HG02763 (cell line): ENCODE data around the gene LRRC28.

Source experiments
- ATAC-seq: cut with Tn5 transposase; IDR thresholded peaks from one replicate; pipeline ENCODE4 v1.9.1; 2021; ENCODE audit warnings: mild to moderate bottlenecking, moderate library complexity; ENCODE audit not compliant: unreplicated experiment

The LRRC28 gene

DNA sequence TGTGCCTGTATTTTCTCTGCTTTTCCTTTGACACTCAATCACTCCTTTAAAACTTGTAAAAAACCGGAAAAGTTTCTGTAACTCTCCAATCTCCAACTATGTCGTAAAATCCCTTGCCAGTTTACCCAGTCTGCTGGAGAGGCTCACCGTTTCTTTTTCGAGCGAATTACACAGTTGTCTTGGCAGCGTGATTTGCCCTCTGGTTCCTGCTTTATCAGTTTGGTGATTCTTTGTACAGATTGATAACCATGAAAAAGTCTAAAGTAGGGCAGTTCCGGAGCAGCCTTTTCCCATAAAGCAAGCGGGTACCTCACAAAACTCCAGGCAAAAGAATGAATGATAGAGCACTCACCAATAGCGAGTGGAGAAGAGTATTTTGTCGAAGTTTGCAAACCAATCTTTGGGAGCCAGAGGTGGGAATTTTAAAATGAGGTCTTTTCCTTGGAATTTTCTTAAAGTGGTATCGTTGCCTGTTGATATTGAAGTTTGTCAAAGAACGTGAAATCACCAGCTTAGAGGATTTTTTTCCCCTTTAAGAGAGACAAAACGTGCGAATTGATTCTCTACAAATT is 1.9 kb upstream of the LRRC28 start, which contains the start of gene TTC23:
Gene TTC23 (minus strand): TSS at position 312 of the 572 bp plus-strand sequence. CDS start 20,869 bp downstream, outside the sequence.
- no peak for ATAC-seq

DNA sequence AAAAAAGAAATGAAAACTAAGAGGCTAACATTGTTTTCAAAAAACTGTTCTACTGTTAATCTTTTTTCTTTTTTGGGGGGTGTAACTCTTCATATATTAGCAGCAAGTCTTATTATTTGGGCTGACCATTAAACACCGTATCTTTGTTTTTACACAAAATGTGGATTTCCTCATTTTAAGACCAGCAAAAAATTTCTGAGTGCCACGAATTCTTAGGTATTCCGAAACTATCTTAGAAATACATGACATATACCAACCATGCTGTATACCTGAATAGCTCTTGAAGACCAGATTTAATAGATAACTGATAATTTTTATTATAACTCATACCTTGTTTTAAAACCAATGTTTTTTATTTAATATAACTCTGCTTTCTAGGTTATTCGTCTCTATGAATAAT is 1.3 kb upstream of the LRRC28 start:
- ATAC-seq = no peak

DNA sequence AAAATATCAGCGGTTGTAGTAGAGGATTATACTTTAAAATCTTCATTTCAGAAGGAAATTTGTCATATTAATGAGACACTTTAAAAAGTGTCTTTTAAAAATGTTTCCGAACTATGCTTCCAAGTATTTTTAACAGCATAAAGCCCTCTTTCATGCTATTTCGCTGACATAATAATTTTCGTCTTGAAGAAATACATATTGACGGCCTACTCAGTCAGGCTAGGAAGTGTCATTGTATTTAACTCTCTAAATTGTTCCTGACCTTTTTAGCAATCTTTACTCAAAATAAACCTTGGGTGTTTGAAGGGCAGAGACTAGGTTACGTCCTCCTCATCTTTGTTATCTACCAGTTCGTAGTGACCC is 806 bp upstream of the LRRC28 start:
- no peak for ATAC-seq

DNA sequence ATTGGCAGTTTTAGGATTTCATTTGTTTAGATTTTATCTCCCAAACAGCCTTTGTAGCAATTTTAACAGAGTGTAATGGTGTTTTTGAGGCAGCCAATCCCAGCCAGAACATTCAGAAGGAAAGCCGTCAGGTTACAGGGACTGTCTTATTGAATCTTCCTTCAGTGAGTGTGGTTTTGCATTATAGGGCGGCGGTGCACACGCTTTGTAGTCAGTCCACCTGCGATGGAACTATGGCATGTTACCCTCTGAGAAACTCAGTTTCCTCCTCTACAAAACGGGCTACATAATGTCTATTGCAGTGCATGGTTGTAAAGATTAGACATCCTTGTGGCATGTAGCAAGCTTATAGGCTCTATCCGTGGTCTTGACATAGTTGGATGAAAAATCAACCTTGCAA is 1.0 kb downstream of the LRRC28 start:
- no peak for ATAC-seq

DNA sequence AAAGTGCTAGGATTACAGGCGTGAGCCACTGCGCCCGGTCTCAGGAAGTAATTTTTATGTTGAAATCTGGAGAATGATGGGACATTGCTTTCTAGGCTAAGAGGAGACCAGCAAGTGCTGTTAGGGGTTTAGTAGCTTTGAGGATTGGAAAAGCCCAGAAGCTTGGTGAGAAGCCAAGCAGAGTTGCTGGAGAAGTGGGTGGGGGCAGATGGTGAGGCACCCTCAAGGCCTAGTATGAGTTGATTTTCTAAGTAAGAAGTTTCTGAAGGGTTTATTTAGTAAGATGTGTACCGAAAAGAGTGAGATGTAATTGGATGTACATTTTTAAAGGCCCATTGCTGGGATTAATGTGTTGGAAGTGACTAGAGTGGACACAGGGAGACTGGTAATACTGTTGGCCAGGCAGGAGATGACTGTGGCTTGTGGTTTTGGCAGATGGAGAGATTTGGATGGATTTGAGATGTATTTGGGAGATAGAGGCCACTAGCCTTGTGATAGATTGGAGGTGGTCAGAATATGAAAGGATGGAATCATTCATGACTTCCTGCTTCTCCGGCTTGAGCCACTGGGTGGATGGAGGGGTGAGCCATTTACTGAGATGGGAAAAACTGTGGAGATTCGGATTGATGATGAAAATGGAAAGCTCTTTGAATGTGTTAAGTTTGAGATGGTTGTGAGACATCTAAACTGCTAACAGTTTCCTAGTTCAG is 2.3 kb downstream of the LRRC28 start:
- ATAC-seq = no peak

DNA sequence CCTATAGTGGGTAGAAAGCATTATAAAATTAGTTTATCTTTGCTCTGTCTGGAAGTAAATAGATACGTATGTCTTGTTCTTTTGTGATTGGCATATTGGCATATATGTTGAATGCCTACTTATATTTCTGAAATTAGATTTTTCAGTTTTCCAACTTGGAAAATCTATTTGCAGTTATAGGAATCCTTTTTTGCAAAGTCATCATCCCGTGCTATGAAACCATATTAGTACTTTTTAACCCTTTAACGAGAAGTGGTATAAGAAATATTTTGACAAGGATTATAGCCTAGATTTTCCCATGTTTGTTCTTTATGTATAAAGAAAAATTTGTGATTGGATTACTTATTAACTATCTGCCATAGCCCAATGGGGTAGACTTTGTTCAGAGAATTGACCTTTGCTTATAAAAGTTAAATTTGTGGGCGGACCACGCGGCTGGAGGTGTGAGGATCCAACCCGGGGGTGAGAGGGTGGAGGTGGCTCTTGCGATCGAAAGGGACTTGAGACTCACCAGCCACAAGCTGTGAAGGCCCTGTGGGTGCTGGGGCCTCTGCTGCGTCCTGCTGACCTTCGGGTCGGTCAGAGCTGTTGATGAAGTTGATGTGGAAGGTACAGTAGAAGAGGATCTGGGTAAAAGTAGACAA is 5.9 kb downstream of the LRRC28 start:
- no peak for ATAC-seq

DNA sequence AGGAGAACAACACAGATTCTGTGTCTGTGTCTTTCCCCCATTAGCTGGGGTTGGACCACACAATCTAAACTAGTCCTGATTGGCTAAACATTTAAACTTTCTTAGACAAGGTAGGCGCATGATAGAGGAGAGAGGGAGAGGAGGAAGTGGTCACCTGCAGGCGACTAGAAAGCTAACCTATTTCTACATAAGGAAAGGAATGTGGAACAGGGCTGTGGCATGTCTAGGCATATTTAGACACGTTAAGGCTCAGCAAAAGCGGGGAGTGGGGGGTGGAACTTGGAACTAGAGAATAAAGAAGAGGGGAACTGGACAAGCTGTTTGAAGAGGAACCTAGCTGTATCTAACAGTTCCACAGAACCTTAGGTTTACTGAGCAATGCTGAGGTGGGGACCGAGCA is 12.8 kb downstream of the LRRC28 start:
- no peak for ATAC-seq

DNA sequence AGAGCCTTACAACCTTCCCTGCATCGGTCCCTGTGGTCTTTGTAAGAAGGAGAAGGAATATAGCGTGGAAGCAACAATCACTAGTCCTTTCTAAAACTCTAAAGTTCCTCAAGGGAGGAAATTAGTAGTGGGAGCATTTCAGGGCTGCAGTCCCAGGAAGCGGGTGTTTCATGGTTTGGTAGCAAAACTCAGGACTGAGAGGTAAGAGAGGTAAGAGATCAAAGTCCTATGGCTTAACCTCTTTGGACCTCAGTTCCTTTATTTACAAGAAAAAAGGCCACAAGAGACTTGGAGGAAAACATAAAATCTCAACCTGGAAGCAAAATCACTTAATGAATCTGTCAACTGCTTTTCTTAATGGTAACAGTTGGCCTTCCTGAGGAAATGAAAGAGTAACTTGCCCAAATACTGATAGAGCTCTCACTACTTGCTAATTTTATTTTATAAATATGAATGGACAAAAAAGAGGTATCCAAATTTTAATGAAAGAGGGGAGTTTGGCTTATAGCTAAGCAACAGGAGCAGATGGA is 14.3 kb downstream of the LRRC28 start:
- ATAC-seq = no peak

DNA sequence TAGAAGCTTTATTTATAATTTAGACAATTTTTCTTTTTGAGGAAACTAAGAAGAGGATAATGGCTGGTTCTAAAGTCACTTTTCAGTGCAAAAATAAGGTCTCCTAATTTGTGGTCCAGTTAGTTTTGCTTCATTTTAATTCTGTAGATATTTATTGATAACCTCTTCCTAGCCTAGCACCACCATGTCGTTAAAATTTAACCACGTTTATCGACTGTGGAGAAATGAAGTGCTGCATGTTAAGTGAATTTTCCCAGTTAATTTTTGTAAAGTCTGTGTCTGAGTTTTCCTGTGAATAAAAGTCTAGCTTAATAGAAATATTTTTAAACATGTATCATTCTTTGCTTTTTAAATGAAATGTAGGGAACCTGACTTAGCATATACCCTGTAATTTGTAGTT is 16.7 kb downstream of the LRRC28 start:
- ATAC-seq = no peak

DNA sequence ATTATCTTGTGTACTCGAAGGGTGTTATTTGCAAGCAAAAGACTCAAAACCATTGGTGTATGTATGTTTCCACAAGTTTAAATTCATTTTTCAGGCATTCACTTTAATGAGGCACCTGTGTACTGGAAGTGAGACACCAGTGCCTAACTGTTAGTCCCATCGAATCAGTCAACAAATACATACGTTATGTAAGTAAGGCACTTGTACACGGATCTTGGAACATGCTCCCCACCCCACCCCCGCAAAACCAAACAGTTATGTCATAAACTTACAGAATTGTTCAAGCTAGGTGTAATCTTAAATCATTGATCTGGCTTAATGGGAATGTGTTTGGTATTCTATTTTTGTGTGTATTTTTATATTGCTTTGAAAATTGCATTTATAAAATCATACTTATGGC is 17.1 kb downstream of the LRRC28 start:
- ATAC-seq = no peak

DNA sequence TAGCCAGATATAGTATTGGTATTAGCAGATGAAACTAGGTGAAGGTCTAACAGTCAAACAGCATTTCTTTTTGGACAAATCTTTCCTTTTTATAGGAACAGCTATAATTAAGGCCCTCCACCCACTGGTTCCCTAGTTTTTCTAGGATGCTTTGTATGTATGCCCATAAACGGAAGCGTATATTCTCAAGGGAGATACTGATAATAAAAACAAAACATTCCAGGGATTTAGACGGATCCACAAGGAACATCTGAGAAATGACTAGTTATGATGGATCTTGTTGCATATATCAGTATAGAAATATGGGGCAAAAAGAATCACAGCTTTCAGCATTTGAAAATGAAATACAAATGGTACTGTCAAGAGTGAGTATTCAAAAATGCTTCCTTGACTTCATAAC is 22.5 kb downstream of the LRRC28 start:
- no peak for ATAC-seq

DNA sequence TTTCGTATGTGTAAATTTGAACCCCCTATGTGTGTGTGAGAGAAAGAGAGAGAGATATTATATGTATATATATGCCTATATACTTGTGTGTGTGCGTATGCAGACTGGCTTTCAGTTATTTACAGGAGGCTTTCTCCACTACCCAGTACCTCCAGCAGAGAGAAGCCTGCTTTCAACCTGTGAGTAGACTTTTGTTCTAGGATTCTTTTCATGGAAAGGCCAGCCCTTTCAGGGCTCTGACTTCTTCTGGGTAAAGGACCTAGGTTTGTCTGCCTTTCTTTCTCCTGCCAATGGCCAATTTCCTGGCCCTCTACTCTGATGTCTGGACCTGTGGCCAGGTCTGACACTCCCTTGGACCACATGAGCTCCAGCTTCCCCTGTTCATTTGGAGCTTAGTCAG is 23.8 kb downstream of the LRRC28 start:
- ATAC-seq = no peak

DNA sequence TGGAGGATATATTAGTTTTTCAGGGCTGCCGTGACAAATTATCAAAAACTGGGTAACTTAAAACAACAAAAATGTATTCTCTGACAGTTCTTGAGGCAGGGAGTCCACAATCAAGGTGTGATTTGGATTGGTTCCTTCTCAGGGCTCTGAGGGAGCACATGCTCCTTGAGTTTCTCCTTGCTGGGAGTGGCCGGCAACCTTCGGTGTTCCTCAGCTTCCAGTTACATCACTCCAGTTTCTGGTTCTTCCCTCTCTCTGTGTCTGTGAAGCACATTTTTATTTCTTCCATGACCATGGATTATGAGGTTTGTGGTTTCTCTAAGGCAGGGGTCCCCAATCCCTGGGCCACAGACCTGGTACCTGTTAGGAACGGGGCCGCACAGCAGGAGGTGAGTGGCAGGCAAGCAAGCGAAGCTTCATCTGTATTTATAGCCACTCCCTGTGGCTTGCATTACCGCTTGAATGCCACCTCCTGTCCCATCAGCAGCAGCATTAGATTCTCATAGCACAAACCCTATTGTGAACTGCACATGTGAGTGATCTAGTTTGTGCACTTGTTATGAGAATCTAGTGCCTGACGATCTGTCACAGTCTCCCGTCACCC is 24.3 kb downstream of the LRRC28 start:
- ATAC-seq = no peak

DNA sequence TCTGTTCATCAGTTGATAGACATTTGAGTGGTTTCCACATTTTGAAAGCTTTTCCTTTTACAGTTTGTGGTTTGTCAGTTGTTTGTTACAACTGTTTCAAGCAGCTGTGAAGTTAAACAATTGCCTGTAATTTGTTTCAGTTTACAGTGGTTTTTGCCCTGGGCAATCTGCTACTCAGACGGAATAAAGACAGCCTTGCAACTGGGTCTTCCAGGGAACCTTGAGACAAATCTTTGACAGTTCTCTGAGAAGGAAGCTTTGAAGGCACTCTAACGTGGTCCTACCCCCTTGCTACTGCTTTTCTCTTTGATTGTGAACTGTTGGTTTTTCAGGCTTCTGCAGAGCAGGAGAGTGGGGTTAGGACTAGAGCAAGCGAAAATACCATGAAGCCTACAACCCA is 28.0 kb downstream of the LRRC28 start:
- ATAC-seq = no peak

DNA sequence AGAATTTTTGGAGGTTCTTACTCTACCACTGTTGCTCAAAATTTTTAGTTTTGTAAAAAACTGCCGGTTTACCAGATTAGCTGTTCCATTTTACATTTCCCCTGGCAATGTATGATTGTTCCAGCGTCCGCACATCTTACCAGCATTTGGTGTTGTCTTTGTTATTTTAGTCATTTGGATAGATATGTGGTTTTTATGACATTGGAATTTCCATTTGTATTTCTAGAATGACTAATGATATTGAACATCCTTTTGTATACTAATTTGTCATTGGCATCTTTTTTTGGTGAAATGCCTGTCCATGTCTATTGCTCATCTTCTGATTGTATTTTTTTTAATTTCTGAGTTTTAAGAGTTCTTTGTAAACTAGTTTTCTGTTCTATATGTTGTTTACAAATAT is 28.5 kb downstream of the LRRC28 start:
- ATAC-seq = no peak

DNA sequence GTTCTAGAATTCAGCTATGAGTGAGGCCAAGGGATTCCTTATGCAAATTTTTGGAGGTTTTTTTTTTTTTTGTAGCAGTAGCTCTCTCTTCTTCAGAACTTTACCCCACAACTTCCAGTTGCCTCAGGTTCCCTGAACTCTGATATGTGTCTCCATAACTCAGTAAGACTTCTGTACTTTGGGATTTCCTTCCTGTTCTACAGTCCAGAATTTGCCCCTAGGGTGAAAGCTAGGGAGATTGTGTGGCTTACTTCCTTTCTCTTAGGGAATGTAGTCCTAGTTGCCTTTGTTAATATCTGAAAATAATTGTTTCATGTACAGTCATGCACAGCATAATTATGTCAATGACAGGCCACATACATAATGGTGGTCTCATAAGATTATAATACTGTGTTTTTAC is 30.8 kb downstream of the LRRC28 start:
- ATAC-seq = no peak

DNA sequence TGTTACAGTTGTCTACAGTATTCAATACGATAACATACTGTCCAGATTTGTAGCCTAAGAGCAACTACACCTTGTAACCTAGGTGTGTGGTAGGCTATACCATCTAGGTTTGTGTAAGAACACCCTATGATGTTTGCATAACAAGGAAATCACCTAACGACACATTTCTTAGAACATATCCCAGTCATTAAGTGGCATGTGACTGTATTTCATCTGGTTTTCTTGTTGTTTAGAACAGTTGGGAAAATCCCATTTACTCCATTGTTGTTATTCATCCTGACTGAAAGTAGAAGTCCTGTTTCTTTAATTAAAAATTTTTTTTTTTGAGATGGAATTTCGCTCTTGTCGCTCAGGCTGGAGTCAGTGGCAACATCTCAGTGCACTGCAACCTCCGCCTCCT is 31.3 kb downstream of the LRRC28 start:
- ATAC-seq = no peak

DNA sequence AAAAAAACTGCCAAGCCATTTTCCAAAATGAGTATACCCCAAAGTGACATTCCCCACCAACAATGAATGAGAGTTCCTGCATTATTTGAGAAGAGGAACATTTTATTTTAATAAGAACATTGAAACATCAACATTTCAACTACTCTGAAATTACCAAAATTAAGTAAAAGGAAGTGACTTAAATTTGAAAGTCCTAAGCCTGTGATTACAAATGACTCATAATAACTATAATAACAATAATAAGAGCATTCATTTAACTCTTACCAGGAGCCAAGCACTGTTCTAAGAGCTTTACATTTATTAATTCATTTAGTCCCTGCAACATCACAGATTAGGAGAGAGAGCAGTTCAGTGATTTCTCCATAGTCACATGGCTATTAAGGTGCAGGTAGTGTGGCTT is 32.4 kb downstream of the LRRC28 start:
- ATAC-seq = no peak

DNA sequence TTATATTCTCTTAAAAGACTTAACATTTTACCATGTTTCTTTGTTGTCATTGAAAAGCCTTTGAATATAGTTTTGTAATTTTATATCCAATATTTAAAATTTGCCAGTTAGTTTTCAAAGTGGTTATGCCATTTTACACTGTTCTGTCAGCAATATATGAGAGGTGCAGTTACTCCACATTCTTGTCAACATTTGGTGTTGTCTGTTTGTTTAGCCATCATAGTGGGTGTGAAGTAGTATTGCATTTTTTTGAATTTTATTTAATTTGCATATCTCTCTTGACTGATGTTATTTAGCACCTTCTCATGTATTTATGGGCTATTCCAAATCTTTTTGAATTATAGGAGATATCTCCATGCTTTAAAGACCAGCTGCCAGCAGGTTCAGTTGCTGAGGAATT is 40.4 kb downstream of the LRRC28 start:
- ATAC-seq = no peak

DNA sequence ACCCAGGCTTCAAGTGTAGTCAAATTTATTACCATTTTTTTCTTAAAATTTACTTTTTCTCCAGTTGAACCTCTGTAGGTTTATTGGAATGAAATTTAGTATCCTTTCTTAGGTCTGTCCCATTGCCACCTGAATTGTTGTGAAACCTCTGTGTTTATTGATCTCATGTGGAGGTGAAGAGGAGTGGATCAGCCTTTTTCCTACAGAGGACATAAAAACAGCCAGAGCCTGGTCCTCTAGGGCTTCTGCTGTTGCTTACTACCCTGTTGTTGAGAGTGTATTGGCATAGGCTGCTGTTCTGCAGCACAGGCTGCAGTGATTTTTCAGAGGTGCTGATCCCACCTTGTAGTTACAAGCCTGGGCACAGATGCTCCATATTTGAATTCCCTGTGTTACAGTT is 44.6 kb downstream of the LRRC28 start:
- no peak for ATAC-seq

DNA sequence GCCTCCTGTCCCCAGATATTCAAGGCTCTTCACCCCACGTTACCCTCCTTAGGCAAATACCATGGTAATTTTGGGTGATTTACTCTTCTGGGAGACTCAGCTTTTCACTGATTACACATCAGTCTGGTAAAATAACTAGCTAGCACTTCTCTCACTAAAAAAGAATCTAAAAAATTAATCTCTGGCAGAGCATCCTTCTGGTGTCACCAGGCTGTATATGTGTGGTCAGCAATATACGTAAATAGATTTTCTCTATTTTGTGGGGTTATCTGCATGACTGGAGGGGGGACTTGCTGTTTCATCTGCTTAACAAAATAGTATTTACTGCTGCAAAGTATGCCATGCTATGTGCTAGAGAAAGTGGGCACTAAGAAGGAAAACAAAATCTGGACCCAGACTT is 45.1 kb downstream of the LRRC28 start:
- ATAC-seq = no peak

DNA sequence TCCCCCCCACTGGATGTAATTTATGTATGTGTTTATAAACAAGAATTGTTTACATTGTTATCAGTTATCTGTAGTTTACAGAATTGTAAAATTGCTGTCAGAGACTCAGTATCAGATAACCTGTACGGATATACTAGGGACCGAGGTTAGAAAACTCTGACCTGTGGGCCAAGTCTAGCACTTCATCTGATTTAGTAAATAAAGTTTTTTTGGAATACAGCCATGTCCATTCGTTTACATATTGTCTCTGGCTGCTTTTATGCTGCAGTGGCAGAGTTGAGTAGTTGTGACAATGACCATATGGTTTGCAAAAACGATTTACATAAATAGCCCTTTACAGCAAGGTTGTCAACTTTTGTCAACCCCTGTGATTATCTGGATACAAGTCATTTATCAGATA is 52.6 kb downstream of the LRRC28 start:
- no peak for ATAC-seq
